ENCODE measurements around the gene MVB12B. TPM values are rescaled to one million over a fixed set of nuclear protein-coding genes. Genes with fewer than 3 reads are reported as not detected.
"Not testable (repeated sequence)": the region's sequence is repeated elsewhere in the genome, so short reads cannot be mapped to it uniquely, and the experiment has no call there.

MVB12B gene
- total RNA-seq, 1 donor from 2014 or later: 1.8 TPM

GRCh38 chr9:126528915-126529314 lies 202.3 kb downstream of the MVB12B start:
- DNase-seq (ENCODE audit: low read depth, low spot score): no peak

GRCh38 chr9:126531035-126531571 lies 204.5 kb downstream of the MVB12B start:
- no peak for DNase-seq (ENCODE audit: low read depth, low spot score)

DNA sequence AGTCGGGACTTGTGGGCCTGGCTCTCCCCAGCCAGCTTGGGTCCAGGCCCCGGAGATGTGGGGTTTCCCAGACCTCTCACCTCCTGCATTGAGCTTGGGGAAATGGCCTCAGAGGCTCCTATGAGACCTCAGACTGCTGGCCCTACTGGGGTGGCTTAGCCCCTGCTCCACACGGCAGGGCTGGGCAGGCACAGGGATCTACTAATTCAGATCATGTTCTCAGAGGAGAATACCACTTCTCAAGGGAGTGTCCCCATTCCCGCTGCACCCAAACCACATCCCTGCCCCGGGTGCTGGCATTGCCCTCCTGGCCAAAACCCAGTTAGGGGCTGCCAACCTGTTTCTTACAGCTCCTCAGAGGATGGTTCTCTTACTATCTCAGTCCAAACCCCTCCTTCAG lies 205.0 kb downstream of the MVB12B start:
- no peak for DNase-seq (ENCODE audit: low read depth, low spot score)

GRCh38 chr9:126532019-126532462 lies 205.4 kb downstream of the MVB12B start:
- DNase-seq (ENCODE audit: low read depth, low spot score): no peak

DNA sequence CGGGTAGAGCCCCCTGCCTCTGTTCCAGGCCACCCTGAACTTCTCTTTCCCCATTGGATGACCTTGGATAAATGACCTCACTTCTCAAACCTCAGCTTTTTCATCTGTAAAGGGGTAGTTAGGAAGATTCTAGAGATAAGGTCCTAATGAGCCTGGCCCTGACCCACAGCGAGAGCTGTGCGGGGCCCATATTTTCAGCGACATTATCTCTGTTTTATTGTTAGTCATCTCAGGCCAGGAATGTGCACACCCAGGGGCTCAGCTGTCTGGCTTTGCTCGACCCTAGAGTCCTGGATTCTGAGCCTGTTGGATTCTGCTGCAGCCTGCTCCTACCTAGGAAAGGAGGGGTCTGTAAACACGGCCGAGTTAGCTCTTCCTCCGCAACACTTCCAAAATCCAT lies 205.9 kb downstream of the MVB12B start:
- DNase-seq (ENCODE audit: low read depth, low spot score): no peak

- DNase-seq (ENCODE audit: low read depth, low spot score): no peak
Observed at GRCh38 chr9:126532951-126533925, 206.6 kb downstream of the MVB12B start.

GRCh38 chr9:126533926-126534310 lies 207.3 kb downstream of the MVB12B start:
- DNase-seq (ENCODE audit: low read depth, low spot score): no peak

DNA sequence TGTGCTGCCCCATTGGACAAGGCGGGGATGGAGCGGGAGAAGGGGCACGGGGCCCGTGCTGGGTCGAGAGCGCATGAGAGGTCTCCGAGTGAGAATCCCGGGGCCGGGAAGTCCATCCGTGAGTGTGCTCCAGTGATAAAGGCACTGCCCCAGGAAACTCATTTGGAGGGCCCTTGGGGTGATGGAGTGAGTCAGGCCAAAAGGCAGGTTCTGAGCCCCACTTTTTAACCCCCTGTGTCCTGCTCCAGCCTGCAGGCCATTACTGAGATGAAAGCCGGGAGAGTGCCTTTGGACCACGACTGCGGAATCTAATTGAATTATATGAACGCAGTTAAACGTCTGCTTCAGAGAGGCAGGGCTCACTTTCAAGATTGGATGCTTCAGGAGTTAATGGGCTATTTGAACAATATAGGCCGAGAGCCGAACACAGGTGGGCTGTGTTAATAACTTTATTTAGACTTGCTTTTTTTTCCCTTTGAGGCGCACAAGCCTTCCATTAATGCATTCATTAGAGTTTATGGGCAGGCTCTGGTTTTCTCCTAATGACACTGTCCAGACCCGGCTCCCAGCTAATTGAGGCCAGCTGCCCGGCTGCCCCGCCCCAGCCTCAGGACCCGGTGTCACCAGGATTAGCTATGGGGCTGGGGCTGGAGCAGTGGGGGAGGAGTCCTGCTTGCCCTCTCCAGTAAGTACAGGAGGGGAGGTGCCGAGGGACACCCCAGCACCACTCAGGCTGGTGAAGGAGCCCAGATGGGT lies 208.0 kb downstream of the MVB12B start:
- no peak for DNase-seq (ENCODE audit: low read depth, low spot score)

GRCh38 chr9:126536131-126536530 lies 209.5 kb downstream of the MVB12B start:
- no peak for DNase-seq (ENCODE audit: low read depth, low spot score)

GRCh38 chr9:126536841-126537465 lies 210.3 kb downstream of the MVB12B start:
- no peak for DNase-seq (ENCODE audit: low read depth, low spot score)

DNA sequence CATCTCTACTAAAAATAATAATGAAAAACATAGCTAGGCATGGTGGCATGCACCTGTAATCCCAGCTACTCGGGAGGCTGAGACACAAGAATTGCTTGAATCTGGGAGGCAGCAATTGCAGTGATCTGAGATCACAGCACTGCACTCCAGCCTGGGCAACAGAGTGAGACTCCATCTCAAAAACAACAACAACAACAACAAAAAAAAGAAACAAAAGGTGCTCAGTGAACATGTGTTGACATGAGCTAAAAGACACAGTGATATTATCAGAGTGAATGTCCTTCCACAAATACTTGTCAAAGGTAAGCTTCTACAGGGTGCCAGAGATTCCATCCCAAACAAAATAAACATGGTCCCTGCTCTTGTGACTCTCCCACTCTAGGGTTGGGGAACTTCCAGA lies 211.9 kb downstream of the MVB12B start:
- no peak for DNase-seq (ENCODE audit: low read depth, low spot score)

DNA sequence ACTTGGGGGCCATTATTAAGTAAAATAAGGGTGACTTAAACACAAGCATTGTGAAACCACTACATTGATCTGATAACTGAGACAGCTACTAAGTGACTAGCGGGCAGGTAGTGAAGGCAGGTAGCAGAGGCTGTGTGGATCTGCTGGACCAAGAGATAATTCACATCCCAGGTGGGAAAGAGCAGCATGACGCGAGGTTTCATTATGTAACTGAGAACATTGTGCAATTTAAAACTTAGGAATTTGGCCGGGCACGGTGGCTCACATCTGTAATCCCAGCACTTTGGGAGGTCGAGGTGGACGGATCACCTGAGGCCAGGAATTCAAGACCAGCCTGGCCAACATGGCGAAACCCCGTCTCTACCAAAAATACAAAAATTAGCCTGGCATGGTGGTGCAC lies 213.8 kb downstream of the MVB12B start:
- not testable (repeated sequence) for DNase-seq (ENCODE audit: low read depth, low spot score)

DNA sequence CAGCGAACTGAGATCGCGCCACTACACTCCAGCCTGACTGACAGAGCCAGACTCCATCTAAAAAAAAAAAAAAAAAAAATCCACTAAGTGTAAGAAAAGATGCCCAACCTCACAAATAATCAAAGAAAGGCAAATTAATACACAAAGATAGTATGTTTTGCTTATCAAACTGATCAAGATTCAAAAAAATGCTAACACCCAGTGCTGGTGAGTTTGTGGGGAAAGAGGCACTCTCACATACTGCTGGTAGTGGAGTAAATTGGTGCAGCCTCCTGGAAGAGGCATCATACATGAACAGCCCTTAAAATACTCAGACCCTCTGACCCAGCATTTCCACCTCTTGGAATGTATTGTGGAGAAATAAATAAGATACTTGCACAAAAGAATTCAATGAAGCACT lies 216.9 kb downstream of the MVB12B start:
- no peak for DNase-seq (ENCODE audit: low read depth, low spot score)

GRCh38 chr9:126545106-126545505 lies 218.5 kb downstream of the MVB12B start:
- DNase-seq (ENCODE audit: low read depth, low spot score): no peak

GRCh38 chr9:126546036-126546435 lies 219.4 kb downstream of the MVB12B start:
- no peak for DNase-seq (ENCODE audit: low read depth, low spot score)

DNA sequence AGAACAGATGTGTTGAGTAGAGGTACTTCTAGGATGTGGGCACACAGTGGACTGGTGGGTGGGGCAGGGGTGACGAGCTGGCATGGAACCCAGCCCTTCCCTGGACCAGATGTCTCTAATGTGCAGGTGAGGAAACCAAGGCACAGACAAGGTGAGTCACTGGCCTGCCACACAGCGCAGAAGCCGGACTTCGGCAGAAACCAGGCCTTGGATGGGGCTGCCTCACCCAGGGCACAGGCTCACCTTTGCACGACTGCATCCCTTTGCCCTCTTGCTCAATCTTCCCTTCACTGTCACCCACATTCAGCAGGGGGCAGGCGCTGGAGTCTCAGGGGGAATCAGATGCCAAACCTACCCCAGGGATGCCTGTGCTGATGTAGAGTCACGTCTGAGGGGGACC lies 221.7 kb downstream of the MVB12B start:
- no peak for DNase-seq (ENCODE audit: low read depth, low spot score)

GRCh38 chr9:126549246-126550006 lies 222.8 kb downstream of the MVB12B start:
- DNase-seq (ENCODE audit: low read depth, low spot score): no peak

- DNase-seq (ENCODE audit: low read depth, low spot score): no peak
Observed at GRCh38 chr9:126550891-126551351, 224.3 kb downstream of the MVB12B start.

GRCh38 chr9:126551812-126552211 lies 225.2 kb downstream of the MVB12B start:
- DNase-seq (ENCODE audit: low read depth, low spot score): no peak

DNA sequence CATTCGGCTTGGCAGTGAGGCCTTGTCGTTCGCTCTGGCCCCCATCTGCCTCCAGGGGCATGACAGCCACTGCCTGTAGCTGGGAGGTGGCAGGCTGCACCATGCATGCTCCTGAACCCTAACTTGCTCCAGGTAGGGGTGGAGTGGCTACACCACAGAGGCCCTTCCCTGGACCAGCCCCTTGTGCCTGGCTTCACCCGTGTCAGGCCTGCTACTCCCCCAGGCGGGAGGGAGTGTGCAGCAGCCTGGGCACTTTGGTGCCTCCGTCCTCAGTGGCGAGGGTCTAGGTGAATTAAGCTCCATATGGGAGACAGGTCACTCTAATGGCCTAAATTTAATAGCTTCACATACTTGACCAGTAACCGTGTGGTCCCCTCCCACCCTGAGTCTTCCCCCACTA lies 227.7 kb downstream of the MVB12B start:
- no peak for DNase-seq (ENCODE audit: low read depth, low spot score)

DNA sequence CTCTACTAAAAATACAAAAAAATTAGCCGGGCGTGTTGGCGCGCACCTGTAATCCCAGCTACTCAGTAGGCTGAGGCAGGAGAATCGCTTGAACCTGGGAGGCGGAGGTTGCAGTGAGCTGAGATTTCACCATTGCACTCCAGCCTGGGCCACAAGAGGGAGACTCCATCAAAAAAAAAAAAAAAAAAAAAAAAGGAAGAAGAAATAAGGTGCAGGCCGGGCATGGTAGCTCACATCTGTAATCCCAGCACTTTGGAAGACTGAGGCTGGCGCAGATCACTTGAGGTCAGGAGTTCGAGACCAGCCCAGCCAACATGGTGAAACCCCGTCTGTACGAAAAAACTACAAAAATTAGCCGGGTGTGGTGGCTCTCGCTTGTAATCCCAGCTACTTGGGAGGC lies 228.8 kb downstream of the MVB12B start:
- DNase-seq (ENCODE audit: low read depth, low spot score): not testable (repeated sequence)
